ENCODE measurements around the gene ZNF609. TPM values are rescaled to one million over a fixed set of nuclear protein-coding genes. Genes with fewer than 3 reads are reported as not detected.

Gene ZNF609
- total and polyA plus RNA-seq, 2 of the 13 experiments (the other 11 are each of a cell fraction or from before 2014, with no cell fraction given), result 8.9 to 9.9 TPM

DNA sequence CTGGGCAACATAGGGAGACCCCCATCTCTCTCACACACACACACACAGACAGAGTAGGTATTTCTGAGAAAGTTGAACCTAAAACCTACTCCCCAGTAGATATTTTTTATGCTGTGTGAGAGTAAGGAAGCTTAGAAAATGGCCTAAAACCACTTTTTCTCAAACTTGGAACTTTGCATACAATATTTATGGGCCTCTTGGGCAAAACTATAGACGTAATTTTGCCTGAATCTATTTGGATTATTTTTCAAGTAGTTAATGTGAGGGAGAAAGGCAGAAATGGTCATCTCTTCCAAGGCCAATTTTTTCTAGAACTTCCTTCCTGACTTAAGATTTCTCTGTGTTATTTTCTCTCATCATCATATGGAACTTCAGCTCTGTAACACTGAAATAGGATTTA lies 81.7 kb downstream of the ZNF609 start:
- TF ChIP-seq CHD2 (IDR thresholded peaks at IDR 0.05; ENCODE audit: low read depth, low read length), result no peak
- no peak for TF ChIP-seq HMG20A (CRISPR knock-in tag; IDR thresholded peaks at IDR 0.05; ENCODE audit: borderline replicate concordance)
- no peak for TF ChIP-seq ZNF468 (CRISPR knock-in tag; IDR thresholded peaks at IDR 0.05)
- H3K4me1 ChIP-seq (ENCODE audit: insufficient read depth, low read length), result peaks cover 11% of the 10 kb centered on the region; the same call in 1 of the 2 replicates
- no peak overlapping the region for H2AFZ ChIP-seq (ENCODE audit: low read length)
- DNase-seq (ENCODE audit: low spot score), result no peak
- in situ Hi-C loops (cut with HindIII; ENCODE audit: extremely low pct_ligation_motif_present, low pct_unique_long_range_greater_than_20kb) (no loop called here), intact Hi-C loops (cut with micrococcal nuclease; ENCODE audit: unreplicated experiment) (no loop called here)
- no peaks in the 10 kb centered on the region for H3K36me3 ChIP-seq (replicated peaks in 1 of 2; ENCODE audit: control insufficient read depth in 1 of 2, insufficient read depth in 2 of 2, low read length in 2 of 2)
- H4K20me1 ChIP-seq (ENCODE audit: insufficient read depth, low read length), result 0 out of 2 replicates have a peak, but pooled peaks cover 6% of the 10 kb centered on the region
- 91% methylated on average over 1 of the region's 1 CpG for WGBS (ENCODE audit: low lambda C conversion rate)
- peaks cover 26% of the 10 kb centered on the region for H3K79me2 ChIP-seq (ENCODE audit: insufficient read depth, low read length)
- no peak for ATAC-seq
- H3K9ac ChIP-seq (ENCODE audit: insufficient read depth, low read depth, low read length), result no peak overlapping the region
- no TSS peak for BruUV-seq (replicated peaks)
- FAIRE-seq, result no peak
- H3K27ac ChIP-seq (ENCODE audit: extremely low read length, insufficient read depth, low read length), result no peak overlapping the region
- no peaks in the 10 kb centered on the region for H3K9me3 ChIP-seq (ENCODE audit: low read length)
- no peak overlapping the region for H3K4me2 ChIP-seq (ENCODE audit: low read depth, low read length)
- ChIA-PET POLR2A (no interaction called here), CTCF (ENCODE audit: low intra/inter-chr PET ratio, low total read pairs) (no interaction called here)
- H3K27me3 ChIP-seq (ENCODE audit: control insufficient read depth in 1 of 2, insufficient read depth in 2 of 2, low read length in 2 of 2), result no peaks in the 10 kb centered on the region
- no peak overlapping the region for H3K4me3 ChIP-seq (replicated peaks in 1 of 3; ENCODE audit: insufficient read depth in 1 of 3, low read depth in 2 of 3, low read length in 3 of 3)

DNA sequence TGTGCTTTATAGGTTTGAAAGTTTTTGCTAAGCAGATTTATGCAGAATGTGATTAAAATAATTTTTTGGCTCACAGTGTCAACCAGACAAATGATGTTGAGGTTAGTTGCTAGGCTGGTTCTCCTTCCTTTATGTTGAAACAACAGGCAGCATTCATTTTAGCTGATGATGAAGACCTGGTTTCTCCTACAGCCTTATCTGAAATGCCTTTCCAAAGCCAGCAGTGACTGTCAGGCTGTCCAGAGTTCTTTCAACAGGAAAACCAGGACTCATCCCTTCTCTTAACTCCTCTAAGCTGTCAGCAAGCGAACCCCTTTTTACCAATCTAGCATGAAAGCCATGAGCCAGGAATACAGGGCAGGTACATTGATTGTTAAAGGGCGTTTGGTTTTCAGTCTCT lies 84.1 kb downstream of the ZNF609 start:
- in situ Hi-C loops (cut with HindIII; ENCODE audit: extremely low pct_ligation_motif_present, low pct_unique_long_range_greater_than_20kb), result no loop called here
- no peak for FAIRE-seq
- ATAC-seq, result no peak
- Histone ChIP-seq H3K9me3 (ENCODE audit: low read length) (no peaks in the 10 kb centered on the region), H3K4me3 (replicated peaks in 1 of 3; ENCODE audit: insufficient read depth in 1 of 3, low read depth in 2 of 3, low read length in 3 of 3) (no peak overlapping the region), H3K27ac (ENCODE audit: extremely low read length, insufficient read depth, low read length) (peak overlapping the region; percentile 2), H4K20me1 (ENCODE audit: insufficient read depth, low read length) (0 out of 2 replicates have a peak, but pooled peaks cover 6% of the 10 kb centered on the region), H3K4me1 (ENCODE audit: insufficient read depth, low read length) (peaks cover 24% of the 10 kb centered on the region), H3K36me3 (replicated peaks in 1 of 2; ENCODE audit: control insufficient read depth in 1 of 2, insufficient read depth in 2 of 2, low read length in 2 of 2) (no peaks in the 10 kb centered on the region), H3K79me2 (ENCODE audit: insufficient read depth, low read length) (peaks cover 35% of the 10 kb centered on the region), H3K27me3 (ENCODE audit: control insufficient read depth in 1 of 2, insufficient read depth in 2 of 2, low read length in 2 of 2) (no peaks in the 10 kb centered on the region), H3K9ac (ENCODE audit: insufficient read depth, low read depth, low read length) (no peak overlapping the region), H3K4me2 (ENCODE audit: low read depth, low read length) (no peak overlapping the region), H2AFZ (ENCODE audit: low read length) (no peak overlapping the region)
- CTCF ChIA-PET (ENCODE audit: low intra/inter-chr PET ratio, low total read pairs), result no interaction called here
- POLR2A ChIA-PET, result no interaction called here
- DNase-seq (ENCODE audit: low spot score), result no peak
- 93% methylated on average over 2 of the region's 2 CpGs for WGBS (ENCODE audit: low lambda C conversion rate)
- intact Hi-C loops (cut with micrococcal nuclease; ENCODE audit: unreplicated experiment), result no loop called here
- no TSS peak for BruUV-seq (replicated peaks)
- no peak for TF ChIP-seq SRF (IDR thresholded peaks at IDR 0.05; ENCODE audit: low read depth, low read length)
- TF ChIP-seq ZNF432 (CRISPR knock-in tag; IDR thresholded peaks at IDR 0.05; ENCODE audit: borderline replicate concordance), result no peak
- TF ChIP-seq PRPF4 (IDR thresholded peaks at IDR 0.05; ENCODE audit: low read depth, low read length, poor library complexity, severe bottlenecking), result no peak
- TF ChIP-seq ZNF253 (CRISPR knock-in tag; IDR thresholded peaks at IDR 0.05; ENCODE audit: borderline replicate concordance), result no peak
- no peak for TF ChIP-seq RARA (CRISPR knock-in tag; IDR thresholded peaks at IDR 0.05)
- no peak for TF ChIP-seq ZNF556 (CRISPR knock-in tag; IDR thresholded peaks at IDR 0.05; ENCODE audit: borderline replicate concordance)
- TF ChIP-seq, protein P1, sequence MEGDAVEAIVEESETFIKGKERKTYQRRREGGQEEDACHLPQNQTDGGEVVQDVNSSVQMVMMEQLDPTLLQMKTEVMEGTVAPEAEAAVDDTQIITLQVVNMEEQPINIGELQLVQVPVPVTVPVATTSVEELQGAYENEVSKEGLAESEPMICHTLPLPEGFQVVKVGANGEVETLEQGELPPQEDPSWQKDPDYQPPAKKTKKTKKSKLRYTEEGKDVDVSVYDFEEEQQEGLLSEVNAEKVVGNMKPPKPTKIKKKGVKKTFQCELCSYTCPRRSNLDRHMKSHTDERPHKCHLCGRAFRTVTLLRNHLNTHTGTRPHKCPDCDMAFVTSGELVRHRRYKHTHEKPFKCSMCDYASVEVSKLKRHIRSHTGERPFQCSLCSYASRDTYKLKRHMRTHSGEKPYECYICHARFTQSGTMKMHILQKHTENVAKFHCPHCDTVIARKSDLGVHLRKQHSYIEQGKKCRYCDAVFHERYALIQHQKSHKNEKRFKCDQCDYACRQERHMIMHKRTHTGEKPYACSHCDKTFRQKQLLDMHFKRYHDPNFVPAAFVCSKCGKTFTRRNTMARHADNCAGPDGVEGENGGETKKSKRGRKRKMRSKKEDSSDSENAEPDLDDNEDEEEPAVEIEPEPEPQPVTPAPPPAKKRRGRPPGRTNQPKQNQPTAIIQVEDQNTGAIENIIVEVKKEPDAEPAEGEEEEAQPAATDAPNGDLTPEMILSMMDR (CRISPR knock-in tag; IDR thresholded peaks at IDR 0.05), result no peak
- TF ChIP-seq, protein P2, sequence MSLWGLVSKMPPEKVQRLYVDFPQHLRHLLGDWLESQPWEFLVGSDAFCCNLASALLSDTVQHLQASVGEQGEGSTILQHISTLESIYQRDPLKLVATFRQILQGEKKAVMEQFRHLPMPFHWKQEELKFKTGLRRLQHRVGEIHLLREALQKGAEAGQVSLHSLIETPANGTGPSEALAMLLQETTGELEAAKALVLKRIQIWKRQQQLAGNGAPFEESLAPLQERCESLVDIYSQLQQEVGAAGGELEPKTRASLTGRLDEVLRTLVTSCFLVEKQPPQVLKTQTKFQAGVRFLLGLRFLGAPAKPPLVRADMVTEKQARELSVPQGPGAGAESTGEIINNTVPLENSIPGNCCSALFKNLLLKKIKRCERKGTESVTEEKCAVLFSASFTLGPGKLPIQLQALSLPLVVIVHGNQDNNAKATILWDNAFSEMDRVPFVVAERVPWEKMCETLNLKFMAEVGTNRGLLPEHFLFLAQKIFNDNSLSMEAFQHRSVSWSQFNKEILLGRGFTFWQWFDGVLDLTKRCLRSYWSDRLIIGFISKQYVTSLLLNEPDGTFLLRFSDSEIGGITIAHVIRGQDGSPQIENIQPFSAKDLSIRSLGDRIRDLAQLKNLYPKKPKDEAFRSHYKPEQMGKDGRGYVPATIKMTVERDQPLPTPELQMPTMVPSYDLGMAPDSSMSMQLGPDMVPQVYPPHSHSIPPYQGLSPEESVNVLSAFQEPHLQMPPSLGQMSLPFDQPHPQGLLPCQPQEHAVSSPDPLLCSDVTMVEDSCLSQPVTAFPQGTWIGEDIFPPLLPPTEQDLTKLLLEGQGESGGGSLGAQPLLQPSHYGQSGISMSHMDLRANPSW (CRISPR knock-in tag; IDR thresholded peaks at IDR 0.05; ENCODE audit: borderline replicate concordance), result no peak
- TF ChIP-seq, protein P3, sequence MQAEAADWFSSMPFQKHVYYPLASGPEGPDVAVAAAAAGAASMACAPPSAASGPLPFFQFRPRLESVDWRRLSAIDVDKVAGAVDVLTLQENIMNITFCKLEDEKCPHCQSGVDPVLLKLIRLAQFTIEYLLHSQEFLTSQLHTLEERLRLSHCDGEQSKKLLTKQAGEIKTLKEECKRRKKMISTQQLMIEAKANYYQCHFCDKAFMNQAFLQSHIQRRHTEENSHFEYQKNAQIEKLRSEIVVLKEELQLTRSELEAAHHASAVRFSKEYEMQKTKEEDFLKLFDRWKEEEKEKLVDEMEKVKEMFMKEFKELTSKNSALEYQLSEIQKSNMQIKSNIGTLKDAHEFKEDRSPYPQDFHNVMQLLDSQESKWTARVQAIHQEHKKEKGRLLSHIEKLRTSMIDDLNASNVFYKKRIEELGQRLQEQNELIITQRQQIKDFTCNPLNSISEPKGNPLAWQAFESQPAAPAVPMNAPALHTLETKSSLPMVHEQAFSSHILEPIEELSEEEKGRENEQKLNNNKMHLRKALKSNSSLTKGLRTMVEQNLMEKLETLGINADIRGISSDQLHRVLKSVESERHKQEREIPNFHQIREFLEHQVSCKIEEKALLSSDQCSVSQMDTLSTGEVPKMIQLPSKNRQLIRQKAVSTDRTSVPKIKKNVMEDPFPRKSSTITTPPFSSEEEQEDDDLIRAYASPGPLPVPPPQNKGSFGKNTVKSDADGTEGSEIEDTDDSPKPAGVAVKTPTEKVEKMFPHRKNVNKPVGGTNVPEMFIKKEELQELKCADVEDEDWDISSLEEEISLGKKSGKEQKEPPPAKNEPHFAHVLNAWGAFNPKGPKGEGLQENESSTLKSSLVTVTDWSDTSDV (CRISPR knock-in tag; IDR thresholded peaks at IDR 0.05), result no peak
